ENCODE results near the gene TRAPPC8.
"Not testable (repeated sequence)": the region's sequence is repeated elsewhere in the genome, so short reads cannot be mapped to it uniquely, and the experiment has no call there.

Gene TRAPPC8

GRCh38 chr18:31942999-31943877 is at the start of gene TRAPPC8:
Gene TRAPPC8, minus strand, starts transcription at chr18:31943128. Its CDS starts 364 bp downstream, at chr18:31942764.
- peak; percentile 82 to 85 for DNase-seq

GRCh38 chr18:31990823-31991222 is 47.9 kb upstream of the TRAPPC8 start:
- no peak for DNase-seq

- no peak for DNase-seq
Observed at GRCh38 chr18:31983976-31984375, 41.0 kb upstream of the TRAPPC8 start.

GRCh38 chr18:31983020-31983419 is 40.1 kb upstream of the TRAPPC8 start:
- DNase-seq: no peak

- no peak for DNase-seq
Observed at GRCh38 chr18:31980863-31981262, 37.9 kb upstream of the TRAPPC8 start.

GRCh38 chr18:31979714-31980113 is 36.8 kb upstream of the TRAPPC8 start:
- no peak for DNase-seq

- no peak for DNase-seq
Observed at GRCh38 chr18:31978616-31979015, 35.7 kb upstream of the TRAPPC8 start.

GRCh38 chr18:31977270-31977872 is 34.4 kb upstream of the TRAPPC8 start:
- DNase-seq: peak; percentile 3 to 16

GRCh38 chr18:31976242-31976641 is 33.3 kb upstream of the TRAPPC8 start:
- no peak for DNase-seq

- DNase-seq: no peak
Observed at GRCh38 chr18:31973929-31974546, 31.1 kb upstream of the TRAPPC8 start.

- no peak for DNase-seq
Observed at GRCh38 chr18:31970617-31971016, 27.7 kb upstream of the TRAPPC8 start.

- no peak for DNase-seq
Observed at GRCh38 chr18:31965316-31965970, 22.5 kb upstream of the TRAPPC8 start.

- no peak for DNase-seq
Observed at GRCh38 chr18:31957728-31958127, 14.8 kb upstream of the TRAPPC8 start.

- no peak for DNase-seq
Observed at GRCh38 chr18:31954349-31954748, 11.4 kb upstream of the TRAPPC8 start.

- not testable (repeated sequence) for DNase-seq
Observed at GRCh38 chr18:31953699-31954098, 10.8 kb upstream of the TRAPPC8 start.

GRCh38 chr18:31952223-31952622 is 9.3 kb upstream of the TRAPPC8 start:
- DNase-seq: no peak

GRCh38 chr18:31950583-31950982 is 7.7 kb upstream of the TRAPPC8 start:
- DNase-seq: no peak

GRCh38 chr18:31948349-31948748 is 5.4 kb upstream of the TRAPPC8 start:
- DNase-seq: not testable (repeated sequence)

GRCh38 chr18:31946305-31947046 is 3.5 kb upstream of the TRAPPC8 start:
- no peak for DNase-seq

- DNase-seq: no peak
Observed at GRCh38 chr18:31943878-31944816, 1.2 kb upstream of the TRAPPC8 start.

GRCh38 chr18:31942291-31942998 is 483 bp downstream of the TRAPPC8 start:
- DNase-seq: peak in 1 of 2 experiments; percentile 8
